ENCODE results near the gene ARHGAP4.

GRCh38 chrX:153888344-153888743, 37.7 kb downstream of the ARHGAP4 start:
- no peak for TF ChIP-seq POLR2AphosphoS5 (IDR thresholded peaks at IDR 0.05)
- TF ChIP-seq, protein P1, sequence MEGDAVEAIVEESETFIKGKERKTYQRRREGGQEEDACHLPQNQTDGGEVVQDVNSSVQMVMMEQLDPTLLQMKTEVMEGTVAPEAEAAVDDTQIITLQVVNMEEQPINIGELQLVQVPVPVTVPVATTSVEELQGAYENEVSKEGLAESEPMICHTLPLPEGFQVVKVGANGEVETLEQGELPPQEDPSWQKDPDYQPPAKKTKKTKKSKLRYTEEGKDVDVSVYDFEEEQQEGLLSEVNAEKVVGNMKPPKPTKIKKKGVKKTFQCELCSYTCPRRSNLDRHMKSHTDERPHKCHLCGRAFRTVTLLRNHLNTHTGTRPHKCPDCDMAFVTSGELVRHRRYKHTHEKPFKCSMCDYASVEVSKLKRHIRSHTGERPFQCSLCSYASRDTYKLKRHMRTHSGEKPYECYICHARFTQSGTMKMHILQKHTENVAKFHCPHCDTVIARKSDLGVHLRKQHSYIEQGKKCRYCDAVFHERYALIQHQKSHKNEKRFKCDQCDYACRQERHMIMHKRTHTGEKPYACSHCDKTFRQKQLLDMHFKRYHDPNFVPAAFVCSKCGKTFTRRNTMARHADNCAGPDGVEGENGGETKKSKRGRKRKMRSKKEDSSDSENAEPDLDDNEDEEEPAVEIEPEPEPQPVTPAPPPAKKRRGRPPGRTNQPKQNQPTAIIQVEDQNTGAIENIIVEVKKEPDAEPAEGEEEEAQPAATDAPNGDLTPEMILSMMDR (IDR thresholded peaks at IDR 0.05 in 8 of 11, conservative IDR thresholded peaks at IDR 0.05 in 3 of 11): no peak
